IgD-negative memory B cell (primary cell): ENCODE results near the gene PXT1. TPM values are rescaled to one million over a fixed set of nuclear protein-coding genes. Genes with fewer than 3 reads are reported as not detected.
A peak's percentile ranks its signal among the peaks of the same experiment; 100 is the strongest.
"Not testable (repeated sequence)": the region's sequence is repeated elsewhere in the genome, so short reads cannot be mapped to it uniquely, and the experiment has no call there.

ENCODE experiments used
- H3K27ac Mint-ChIP-seq, 3 donors: one replicate each; pipeline ENCODE4 v1.8.0; 2020 to 2022; ENCODE audit warnings: mild to moderate bottlenecking in 3 of 3, mixed read lengths in 3 of 3, moderate library complexity in 1 of 3
- H3K27me3 Mint-ChIP-seq: one replicate; pipeline ENCODE4 v1.8.0; 2021; ENCODE audit warnings: mixed read lengths
- H3K36me3 Mint-ChIP-seq: one replicate; pipeline ENCODE4 v1.8.0; 2020; ENCODE audit warnings: mild to moderate bottlenecking, mixed read lengths
- H3K4me1 Mint-ChIP-seq, 3 donors: one replicate each; pipeline ENCODE4 v1.8.0; 2020 to 2022; ENCODE audit warnings: mixed read lengths in 3 of 3, mild to moderate bottlenecking in 1 of 3
- H3K4me3 Mint-ChIP-seq, 4 donors: one replicate each; pipeline ENCODE4 v1.8.0; 2020 to 2022; ENCODE audit warnings: mild to moderate bottlenecking in 4 of 4, mixed read lengths in 4 of 4, moderate library complexity in 3 of 4
- H3K9me3 Mint-ChIP-seq, 3 donors: one replicate each; pipeline ENCODE4 v1.8.0; 2020 to 2021; ENCODE audit warnings: mixed read lengths in 3 of 3, mild to moderate bottlenecking in 1 of 3
- polyA plus RNA-seq: library from polyadenylated mRNA; unstranded; fragments of 300-500 nt; fragmentation: Illumina TruSeq; gene quantifications from one replicate; pipeline ENCODE4 v1.2.3, GENCODE V29; 2021

Gene PXT1
- not detected for polyA plus RNA-seq

DNA sequence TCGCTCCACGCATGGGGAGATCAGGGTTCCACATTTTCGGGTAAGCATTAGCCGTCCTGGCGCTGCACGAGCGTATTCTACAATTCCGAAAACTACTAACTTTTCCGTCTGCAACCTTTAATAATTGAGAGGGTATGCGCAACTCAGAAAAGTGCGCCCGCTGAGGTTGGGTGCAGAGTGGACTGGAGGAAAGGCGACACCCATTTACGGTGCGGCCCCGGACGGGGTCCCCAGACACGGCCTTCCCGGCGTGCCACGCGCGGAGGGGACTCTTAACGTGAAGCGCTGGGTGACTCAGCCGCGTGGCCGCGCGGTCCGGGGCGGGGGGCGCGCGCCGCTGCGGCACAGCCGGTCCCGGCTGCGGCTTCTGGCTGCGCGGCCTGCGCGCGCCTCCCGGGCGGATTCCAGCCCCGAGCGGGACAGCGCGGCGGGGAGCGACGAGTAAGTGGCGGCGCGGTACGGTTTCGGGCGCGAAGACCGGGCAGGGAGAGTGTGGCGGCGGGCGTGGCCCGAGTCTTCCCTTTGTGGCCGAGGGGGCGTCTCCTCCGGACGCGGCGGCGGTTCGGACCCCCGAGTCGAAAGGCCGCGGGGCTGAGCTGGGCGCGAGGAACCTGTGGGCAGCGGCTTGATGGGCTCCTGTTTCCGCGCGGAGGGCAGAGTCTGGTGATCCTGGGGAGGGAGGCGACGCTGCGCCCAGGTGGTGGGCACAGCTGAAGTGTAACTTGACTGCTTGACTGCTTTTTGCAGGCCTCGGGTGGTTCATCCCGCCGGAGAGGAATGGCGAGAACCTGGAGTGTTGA lies at the start of gene PXT1, which contains the start of gene KCTD20:
Gene PXT1, minus strand, starts transcription at position 184 of the 800 bp plus-strand sequence. CDS start 16,772 bp downstream, outside the sequence.
Gene KCTD20, plus strand, starts transcription at position 330 of the 800 bp plus-strand sequence. CDS start 27,098 bp downstream, outside the sequence.
- Mint-ChIP-seq H3K4me1 (peaks cover 34 to 36% (median 36%) of the 10 kb centered on the region in 3 donors), H3K9me3 (no peaks in the 10 kb centered on the region), H3K27ac (peak within 1 kb of the TSS; percentile 94 to 96 (median 94)), H3K36me3 (peaks cover 2% of the 10 kb centered on the region), H3K4me3 (peak within 1 kb of the TSS; percentile 97 to 99 (median 98)), H3K27me3 (no peaks in the 10 kb centered on the region)

GRCh38 chr6:36492092-36492491 lies 49.4 kb upstream of the PXT1 start:
- Mint-ChIP-seq H3K27ac (peak overlapping the region in 1 of 3 donors; percentile 19), H3K27me3 (no peaks in the 10 kb centered on the region), H3K4me1 (peaks cover 2 to 5% (median 4%) of the 10 kb centered on the region in 3 donors), H3K9me3 (no peaks in the 10 kb centered on the region), H3K36me3 (peaks cover 11% of the 10 kb centered on the region), H3K4me3 (no peak overlapping the region)

DNA sequence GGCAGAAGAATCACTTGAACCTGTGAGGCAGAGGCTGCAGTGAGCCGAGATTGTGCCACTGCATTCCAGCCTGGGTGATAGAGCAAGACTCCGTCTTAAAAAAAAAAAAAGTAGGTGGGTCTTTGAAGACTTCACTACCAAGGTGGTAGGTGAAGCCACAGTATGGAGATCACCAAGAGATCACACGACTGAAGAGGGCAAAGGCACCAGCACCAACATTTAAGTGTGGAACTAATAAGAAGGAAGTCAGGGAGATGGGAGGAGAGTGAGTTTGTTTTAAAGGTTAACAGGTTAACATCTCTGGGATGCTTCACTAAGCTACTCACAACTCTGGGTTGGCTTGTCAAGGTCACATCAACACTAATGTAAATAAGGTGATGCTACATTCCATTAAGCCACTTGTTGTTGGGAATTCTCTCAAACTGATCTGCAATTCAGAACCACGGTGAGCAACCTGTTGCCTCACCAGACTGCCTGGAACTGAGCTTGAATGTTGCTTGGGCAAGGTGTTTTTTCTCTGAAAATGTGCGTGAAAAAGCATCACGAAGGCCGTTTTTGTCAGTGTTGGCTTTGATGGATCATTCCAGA lies 48.8 kb upstream of the PXT1 start:
- peaks cover 2 to 5% (median 4%) of the 10 kb centered on the region in 3 donors for H3K4me1 Mint-ChIP-seq
- H3K4me3 Mint-ChIP-seq: no peak overlapping the region
- no peaks in the 10 kb centered on the region for H3K9me3 Mint-ChIP-seq
- H3K27me3 Mint-ChIP-seq: no peaks in the 10 kb centered on the region
- H3K27ac Mint-ChIP-seq: peak overlapping the region in 1 of 3 donors; percentile 20
- H3K36me3 Mint-ChIP-seq: peaks cover 11% of the 10 kb centered on the region

- Mint-ChIP-seq H3K4me1 (peaks cover 2 to 5% (median 4%) of the 10 kb centered on the region in 3 donors), H3K27me3 (no peaks in the 10 kb centered on the region), H3K9me3 (no peaks in the 10 kb centered on the region), H3K4me3 (no peak overlapping the region), H3K36me3 (peaks cover 8% of the 10 kb centered on the region), H3K27ac (peak overlapping the region in 1 of 3 donors; percentile 6)
Measured at GRCh38 chr6:36489426-36489825, 46.8 kb upstream of the PXT1 start.

- H3K36me3 Mint-ChIP-seq: peaks cover 8% of the 10 kb centered on the region
Measured at GRCh38 chr6:36488221-36488620, 45.6 kb upstream of the PXT1 start.

GRCh38 chr6:36487698-36488097 lies 45.0 kb upstream of the PXT1 start:
- no peak overlapping the region for H3K27ac Mint-ChIP-seq
- peaks cover 8% of the 10 kb centered on the region for H3K36me3 Mint-ChIP-seq
- no peaks in the 10 kb centered on the region for H3K27me3 Mint-ChIP-seq
- H3K4me3 Mint-ChIP-seq: no peak overlapping the region
- no peaks in the 10 kb centered on the region for H3K9me3 Mint-ChIP-seq
- H3K4me1 Mint-ChIP-seq: peaks cover 0 to 5% (median 0%) of the 10 kb centered on the region in 3 donors

More at GRCh38 chr6:36488221-36488620, 45.6 kb upstream of the PXT1 start:
- Mint-ChIP-seq H3K9me3 (no peaks in the 10 kb centered on the region), H3K4me3 (no peak overlapping the region), H3K4me1 (peaks cover 0 to 5% (median 0%) of the 10 kb centered on the region in 3 donors), H3K27ac (no peak overlapping the region), H3K27me3 (no peaks in the 10 kb centered on the region)

DNA sequence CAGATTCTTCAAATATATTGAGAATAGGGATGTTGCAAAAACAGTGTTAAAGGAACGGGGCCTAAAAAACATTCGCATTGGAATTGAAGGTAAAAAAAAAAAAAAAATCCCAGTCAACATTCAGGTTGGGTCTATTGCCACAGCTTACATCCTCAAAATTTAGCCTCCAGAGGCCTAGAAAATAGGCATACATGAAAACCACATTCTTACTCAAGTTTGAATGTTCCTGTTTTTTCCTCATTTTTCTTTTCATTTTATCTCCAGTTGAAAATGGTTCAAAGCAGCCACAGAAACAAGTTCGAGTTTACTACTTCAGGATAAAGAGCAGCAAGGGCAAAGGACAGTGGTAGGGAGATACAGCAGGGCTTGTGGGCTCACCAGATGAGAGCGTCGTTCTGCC lies 42.1 kb upstream of the PXT1 start:
- H3K27me3 Mint-ChIP-seq: no peaks in the 10 kb centered on the region
- H3K27ac Mint-ChIP-seq: no peak overlapping the region
- peaks cover 9% of the 10 kb centered on the region for H3K36me3 Mint-ChIP-seq
- peaks cover 0 to 2% (median 0%) of the 10 kb centered on the region in 3 donors for H3K4me1 Mint-ChIP-seq
- H3K9me3 Mint-ChIP-seq: no peaks in the 10 kb centered on the region
- H3K4me3 Mint-ChIP-seq: no peak overlapping the region

DNA sequence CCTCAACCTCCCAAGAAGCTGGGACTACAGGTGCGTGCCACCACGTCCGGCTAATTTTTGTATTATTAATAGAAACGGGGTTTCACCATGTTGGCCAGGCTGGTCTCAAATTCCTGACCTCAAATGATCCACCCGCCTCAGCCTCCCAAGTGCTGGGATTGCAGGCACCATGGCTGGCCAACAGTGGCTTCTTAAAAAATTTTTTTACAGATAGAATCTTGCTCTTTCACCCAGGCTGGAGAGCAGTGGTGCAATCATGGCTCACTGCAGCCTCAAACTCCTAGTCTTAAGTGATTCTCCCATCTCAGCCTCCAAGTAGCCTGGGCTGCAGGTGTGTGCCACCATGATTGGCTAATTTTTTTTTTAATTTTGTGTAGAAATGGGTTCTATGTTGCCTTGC lies 40.7 kb upstream of the PXT1 start:
- not testable (repeated sequence) for H3K36me3 Mint-ChIP-seq, H3K9me3 Mint-ChIP-seq, H3K4me3 Mint-ChIP-seq, H3K27me3 Mint-ChIP-seq, H3K4me1 Mint-ChIP-seq, H3K27ac Mint-ChIP-seq

GRCh38 chr6:36479256-36479655 lies 36.6 kb upstream of the PXT1 start:
- no peaks in the 10 kb centered on the region for H3K27me3 Mint-ChIP-seq
- H3K36me3 Mint-ChIP-seq: peaks cover 4% of the 10 kb centered on the region
- no peak overlapping the region for H3K27ac Mint-ChIP-seq
- no peaks in the 10 kb centered on the region for H3K9me3 Mint-ChIP-seq
- H3K4me3 Mint-ChIP-seq: no peak overlapping the region
- H3K4me1 Mint-ChIP-seq: peaks cover 3 to 12% (median 3%) of the 10 kb centered on the region in 3 donors

DNA sequence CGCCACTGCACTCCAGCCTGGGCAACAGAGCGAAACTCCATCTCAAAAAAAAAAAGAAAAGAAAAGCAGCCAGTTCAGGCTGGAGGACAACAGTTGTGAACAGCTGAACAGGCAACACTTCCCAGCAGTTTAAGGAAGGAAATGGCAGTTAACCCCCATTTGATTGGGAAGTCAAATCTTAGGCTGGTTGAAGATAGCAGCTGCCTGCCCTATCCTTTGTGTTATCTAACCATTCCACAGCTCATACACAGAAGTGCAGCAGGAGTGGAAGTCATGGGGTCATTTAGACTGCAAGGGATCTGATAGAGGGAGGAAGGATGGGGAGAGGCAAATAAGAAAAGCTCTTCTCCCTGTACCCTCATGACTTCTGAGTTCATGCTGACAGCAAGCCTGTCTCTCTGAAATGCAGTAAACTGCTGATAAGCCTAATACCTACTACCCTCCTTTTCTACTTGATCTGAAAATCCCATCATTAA lies 35.4 kb upstream of the PXT1 start:
- Mint-ChIP-seq H3K4me3 (no peak overlapping the region), H3K9me3 (no peaks in the 10 kb centered on the region), H3K36me3 (peaks cover 4% of the 10 kb centered on the region), H3K27ac (peak overlapping the region in 1 of 3 donors; percentile 17), H3K27me3 (no peaks in the 10 kb centered on the region), H3K4me1 (peaks cover 3 to 12% (median 3%) of the 10 kb centered on the region in 3 donors)

- no peaks in the 10 kb centered on the region for H3K27me3 Mint-ChIP-seq
- peaks cover 7% of the 10 kb centered on the region for H3K36me3 Mint-ChIP-seq
- H3K27ac Mint-ChIP-seq: peak overlapping the region in 1 of 3 donors; percentile 18
- H3K9me3 Mint-ChIP-seq: no peaks in the 10 kb centered on the region
- H3K4me1 Mint-ChIP-seq: peaks cover 3 to 11% (median 7%) of the 10 kb centered on the region in 3 donors
- no peak overlapping the region for H3K4me3 Mint-ChIP-seq
Measured at GRCh38 chr6:36469946-36470345, 27.3 kb upstream of the PXT1 start.

GRCh38 chr6:36469148-36469661 lies 26.6 kb upstream of the PXT1 start:
- peaks cover 7% of the 10 kb centered on the region for H3K36me3 Mint-ChIP-seq
- H3K27me3 Mint-ChIP-seq: no peaks in the 10 kb centered on the region
- H3K4me3 Mint-ChIP-seq: peak overlapping the region in 1 of 4 donors; percentile 63
- no peaks in the 10 kb centered on the region for H3K9me3 Mint-ChIP-seq
- H3K4me1 Mint-ChIP-seq: peaks cover 9 to 12% (median 11%) of the 10 kb centered on the region in 3 donors
- H3K27ac Mint-ChIP-seq: peak overlapping the region in 2 of 3 donors; percentile 18 to 65

DNA sequence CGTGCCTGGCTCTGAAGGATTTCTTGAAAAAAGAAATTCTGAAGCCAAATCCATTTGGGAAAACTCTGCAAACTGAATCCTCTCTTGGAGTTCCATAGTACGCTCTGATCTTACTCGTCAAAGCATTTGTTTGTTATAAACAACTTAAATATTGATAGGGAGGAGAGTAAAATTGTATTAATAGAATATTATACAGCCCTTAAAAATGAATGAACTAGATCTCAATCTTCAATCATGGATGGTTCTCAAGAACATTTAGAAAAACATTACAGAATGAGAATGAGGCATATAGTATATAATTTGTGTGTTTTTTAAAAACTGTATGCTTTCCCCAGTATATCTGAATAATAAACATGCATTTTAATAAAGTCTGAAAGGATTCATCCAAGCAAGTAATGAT lies 25.0 kb upstream of the PXT1 start:
- no peaks in the 10 kb centered on the region for H3K9me3 Mint-ChIP-seq

GRCh38 chr6:36464233-36464632 lies 21.6 kb upstream of the PXT1 start:
- no peaks in the 10 kb centered on the region for H3K27me3 Mint-ChIP-seq
- H3K4me1 Mint-ChIP-seq: peaks cover 24 to 35% (median 33%) of the 10 kb centered on the region in 3 donors
- no peak overlapping the region for H3K27ac Mint-ChIP-seq
- H3K36me3 Mint-ChIP-seq: peaks cover 10% of the 10 kb centered on the region
- no peaks in the 10 kb centered on the region for H3K9me3 Mint-ChIP-seq
- H3K4me3 Mint-ChIP-seq: no peak overlapping the region

More for the DNA sequence above, 25.0 kb upstream of the PXT1 start:
- Mint-ChIP-seq H3K4me1 (peaks cover 18 to 23% (median 19%) of the 10 kb centered on the region in 3 donors), H3K27ac (no peak overlapping the region), H3K36me3 (peaks cover 8% of the 10 kb centered on the region), H3K27me3 (no peaks in the 10 kb centered on the region), H3K4me3 (no peak overlapping the region)

DNA sequence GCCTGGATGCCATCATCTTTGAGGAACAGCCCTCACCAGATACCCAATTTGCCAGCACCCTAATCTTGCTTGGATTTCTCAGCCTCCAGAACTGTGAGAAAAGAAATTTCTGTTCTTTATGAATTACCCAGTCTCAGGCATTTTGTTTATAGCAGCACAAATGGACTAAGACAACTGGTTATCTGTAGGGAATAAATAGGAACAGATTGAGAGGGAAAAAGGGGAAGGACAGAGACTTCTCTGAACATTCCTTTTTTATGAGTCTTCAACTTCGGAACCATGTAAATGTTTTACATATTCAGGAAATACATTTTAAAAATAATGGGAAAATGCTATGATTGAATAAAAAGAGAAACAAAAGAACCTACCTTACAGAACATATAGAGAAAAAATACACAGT lies 21.0 kb upstream of the PXT1 start:
- Mint-ChIP-seq H3K4me1 (peaks cover 24 to 35% (median 30%) of the 10 kb centered on the region in 3 donors), H3K27ac (no peak overlapping the region), H3K9me3 (no peaks in the 10 kb centered on the region)

More for the DNA sequence above, 21.0 kb upstream of the PXT1 start:
- H3K4me3 Mint-ChIP-seq: no peak overlapping the region
- no peaks in the 10 kb centered on the region for H3K27me3 Mint-ChIP-seq
- peaks cover 10% of the 10 kb centered on the region for H3K36me3 Mint-ChIP-seq
